ENCODE data around the gene DAP. TPM values are rescaled to one million over a fixed set of nuclear protein-coding genes. Genes with fewer than 3 reads are reported as not detected.

DAP gene
- total RNA-seq, 4 donors from 2014 or later: 66.1 to 130 (median 106) TPM

GRCh38 chr5:10727861-10728260 is 33.2 kb downstream of the DAP start:
- intact Hi-C loops (cut with DNase I): no loop called here
- WGBS, 2 donors: 85 to 86% methylated on average over 3 of the region's 3 CpGs

GRCh38 chr5:10726913-10727517 is 34.0 kb downstream of the DAP start:
- intact Hi-C loops (cut with DNase I): no loop called here
- H3K4me1 ChIP-seq: peaks cover 41 to 43% of the 10 kb centered on the region in 2 donors
- TF ChIP-seq POLR2A (IDR thresholded peaks at IDR 0.05) (no peak), CTCF (IDR thresholded peaks at IDR 0.05) (no peak)
- H3K9me3 ChIP-seq: no peaks in the 10 kb centered on the region
- DNase-seq: no peak
- H3K27ac ChIP-seq: peak overlapping the region; percentile 25 to 97 (median 91)
- no peaks in the 10 kb centered on the region for H3K27me3 ChIP-seq
- no peak overlapping the region for H3K4me3 ChIP-seq (replicated peaks in 1 of 3)
- no peaks in the 10 kb centered on the region for H3K36me3 ChIP-seq
- WGBS, 2 donors: 62 to 76% methylated on average over 8 of the region's 8 CpGs

More at GRCh38 chr5:10727861-10728260, 33.2 kb downstream of the DAP start:
- Histone ChIP-seq H3K27me3 (no peaks in the 10 kb centered on the region), H3K36me3 (no peaks in the 10 kb centered on the region), H3K4me1 (peaks cover 41 to 43% of the 10 kb centered on the region in 2 donors), H3K9me3 (no peaks in the 10 kb centered on the region), H3K4me3 (replicated peaks in 1 of 3) (no peak overlapping the region), H3K27ac (no peak overlapping the region)
- DNase-seq: no peak
- no peak for TF ChIP-seq POLR2A (IDR thresholded peaks at IDR 0.05)
- TF ChIP-seq CTCF (IDR thresholded peaks at IDR 0.05): no peak

DNA sequence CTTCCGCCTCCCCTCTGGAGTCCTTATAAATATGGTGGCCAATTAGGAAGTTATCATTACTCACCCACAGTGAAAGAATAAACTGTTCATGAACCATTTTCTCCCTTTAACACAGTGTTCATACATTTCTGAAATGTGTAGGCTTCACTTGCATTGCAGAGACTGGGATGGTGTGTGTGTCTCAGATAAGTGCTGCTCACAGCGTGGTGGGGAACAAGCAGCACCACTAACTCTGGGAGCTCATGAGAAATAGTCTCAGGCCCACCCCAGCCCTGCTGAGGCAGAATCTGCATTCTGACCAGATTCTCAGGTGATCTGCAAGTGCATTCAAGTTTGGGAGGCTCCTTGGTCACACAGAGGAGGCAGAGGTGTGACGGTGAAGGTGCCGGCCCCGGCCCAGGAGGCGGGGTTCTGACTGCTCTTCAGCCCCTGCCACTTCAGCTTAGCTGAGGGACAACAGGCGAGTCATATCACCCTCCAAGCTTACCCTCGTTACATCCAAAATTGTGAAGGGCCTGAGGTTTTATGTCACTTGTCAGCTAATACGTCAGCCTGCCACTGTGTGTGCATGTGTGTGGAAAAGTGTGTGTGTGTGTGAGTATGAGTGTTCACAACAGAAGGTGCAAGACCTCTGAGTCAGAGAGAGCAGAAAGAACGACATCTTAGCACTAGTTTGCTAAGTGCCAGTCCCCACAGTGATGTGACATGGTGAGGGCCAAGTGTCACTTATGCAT is 34.7 kb downstream of the DAP start:
- 84% methylated on average over 10 of the region's 10 CpGs for WGBS, 2 donors
- no peak overlapping the region for H3K4me3 ChIP-seq (replicated peaks in 1 of 3)
- H3K27ac ChIP-seq: peak overlapping the region; percentile 80 to 97 (median 91)
- no peaks in the 10 kb centered on the region for H3K36me3 ChIP-seq
- no peaks in the 10 kb centered on the region for H3K27me3 ChIP-seq
- H3K9me3 ChIP-seq: no peaks in the 10 kb centered on the region
- TF ChIP-seq CTCF (IDR thresholded peaks at IDR 0.05) (no peak), POLR2A (IDR thresholded peaks at IDR 0.05) (no peak)
- peaks cover 41 to 43% of the 10 kb centered on the region in 2 donors for H3K4me1 ChIP-seq
- peak in 1 of 2 donors; percentile 33 for DNase-seq
- intact Hi-C loops (cut with DNase I): no loop called here

DNA sequence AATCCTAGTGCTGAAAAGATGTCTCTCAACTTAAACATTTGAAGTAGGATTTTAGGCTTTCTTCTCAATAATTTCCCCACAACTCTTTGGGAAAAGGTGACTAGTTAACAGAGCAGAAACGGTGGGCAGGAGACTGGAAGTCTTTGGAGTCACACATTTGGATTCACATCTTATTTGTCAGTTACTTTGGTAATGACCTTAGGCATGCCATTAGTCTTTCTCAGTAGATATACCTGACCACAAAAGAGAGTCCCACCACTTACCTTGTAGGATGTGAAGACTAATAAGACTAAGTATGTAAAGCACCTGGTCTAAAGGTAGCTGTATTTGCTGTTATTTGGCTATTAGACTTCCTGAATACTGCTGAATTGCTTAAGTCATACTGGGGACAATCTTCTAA is 35.4 kb downstream of the DAP start:
- WGBS, 2 donors: 73 to 75% methylated on average over 1 of the region's 1 CpG
- Histone ChIP-seq H3K27ac (peak overlapping the region; percentile 80 to 97 (median 91)), H3K9me3 (no peaks in the 10 kb centered on the region)

More for the DNA sequence above, 35.4 kb downstream of the DAP start:
- H3K36me3 ChIP-seq: no peaks in the 10 kb centered on the region
- no peak overlapping the region for H3K4me3 ChIP-seq (replicated peaks in 1 of 3)
- TF ChIP-seq CTCF (IDR thresholded peaks at IDR 0.05): no peak
- no peak for TF ChIP-seq POLR2A (IDR thresholded peaks at IDR 0.05)
- no peaks in the 10 kb centered on the region for H3K27me3 ChIP-seq
- no peak for DNase-seq
- H3K4me1 ChIP-seq: peaks cover 41 to 43% of the 10 kb centered on the region in 2 donors
- intact Hi-C loops (cut with DNase I): no loop called here

Measured in thyroid gland (tissue), 4 donors.